ENCODE data around the gene KRT1. TPM values are rescaled to one million over a fixed set of nuclear protein-coding genes. Genes with fewer than 3 reads are reported as not detected.

Gene KRT1
- total and polyA plus RNA-seq, 2 donors (not counting 1 experiment from before 2014, with no cell fraction given): not detected

- H3K27me3 ChIP-seq (ENCODE audit: control insufficient read depth, insufficient read depth, low read length): peaks cover 2% of the 10 kb centered on the region
- no peak for DNase-seq (ENCODE audit: low read depth in 2 of 2)
- no peaks in the 10 kb centered on the region for H3K9me3 ChIP-seq (ENCODE audit: control insufficient read depth, insufficient read depth, low read depth, low read length)
- TF ChIP-seq CTCF (conservative IDR thresholded peaks at IDR 0.05 in 1 of 2, IDR thresholded peaks at IDR 0.05 in 1 of 2; ENCODE audit: low read depth in 1 of 2, low read length in 2 of 2) (no peak), EZH2 (IDR thresholded peaks at IDR 0.05; ENCODE audit: low read length, missing control alignments) (no peak)
- no peak overlapping the region for H3K9ac ChIP-seq (ENCODE audit: insufficient read depth, low read length)
- no peak overlapping the region for H3K4me3 ChIP-seq (replicated peaks in 1 of 4; ENCODE audit: control extremely low read depth in 1 of 4, insufficient read depth in 1 of 4, low read depth in 3 of 4, low read length in 4 of 4)
- no peak overlapping the region for H3K27ac ChIP-seq (ENCODE audit: insufficient read depth, low read length)
- H3K4me1 ChIP-seq (ENCODE audit: control insufficient read depth, extremely low read depth, insufficient read depth, low read length): no peaks in the 10 kb centered on the region
- no peaks in the 10 kb centered on the region for H3K36me3 ChIP-seq (ENCODE audit: control insufficient read depth, insufficient read depth, low read length)
- H3K4me2 ChIP-seq (ENCODE audit: extremely low read depth, insufficient read depth, low read length): no peak overlapping the region
- H4K20me1 ChIP-seq (ENCODE audit: control insufficient read depth, extremely low read depth, insufficient read depth, low read length): no peaks in the 10 kb centered on the region
- no peaks in the 10 kb centered on the region for H3K79me2 ChIP-seq (ENCODE audit: control insufficient read depth, insufficient read depth, low read length)
- no peak overlapping the region for H2AFZ ChIP-seq (ENCODE audit: low read length)
Measured at GRCh38 chr12:52666471-52666870, 13.7 kb downstream of the KRT1 start.

GRCh38 chr12:52663420-52663819 is 16.8 kb downstream of the KRT1 start:
- Histone ChIP-seq H3K36me3 (ENCODE audit: control insufficient read depth, insufficient read depth, low read length) (no peaks in the 10 kb centered on the region), H2AFZ (ENCODE audit: low read length) (no peak overlapping the region), H3K4me2 (ENCODE audit: extremely low read depth, insufficient read depth, low read length) (no peak overlapping the region), H3K4me3 (replicated peaks in 1 of 4; ENCODE audit: control extremely low read depth in 1 of 4, insufficient read depth in 1 of 4, low read depth in 3 of 4, low read length in 4 of 4) (no peak overlapping the region), H4K20me1 (ENCODE audit: control insufficient read depth, extremely low read depth, insufficient read depth, low read length) (no peaks in the 10 kb centered on the region), H3K9me3 (ENCODE audit: control insufficient read depth, insufficient read depth, low read depth, low read length) (no peaks in the 10 kb centered on the region), H3K9ac (ENCODE audit: insufficient read depth, low read length) (no peak overlapping the region), H3K27me3 (ENCODE audit: control insufficient read depth, insufficient read depth, low read length) (no peaks in the 10 kb centered on the region), H3K79me2 (ENCODE audit: control insufficient read depth, insufficient read depth, low read length) (no peaks in the 10 kb centered on the region), H3K4me1 (ENCODE audit: control insufficient read depth, extremely low read depth, insufficient read depth, low read length) (no peaks in the 10 kb centered on the region), H3K27ac (ENCODE audit: insufficient read depth, low read length) (no peak overlapping the region)
- TF ChIP-seq CTCF (conservative IDR thresholded peaks at IDR 0.05 in 1 of 2, IDR thresholded peaks at IDR 0.05 in 1 of 2; ENCODE audit: low read depth in 1 of 2, low read length in 2 of 2) (no peak), EZH2 (IDR thresholded peaks at IDR 0.05; ENCODE audit: low read length, missing control alignments) (no peak)
- DNase-seq (ENCODE audit: low read depth in 2 of 2): no peak

- no peaks in the 10 kb centered on the region for H3K36me3 ChIP-seq (ENCODE audit: control insufficient read depth, insufficient read depth, low read length)
- no peak overlapping the region for H3K27ac ChIP-seq (ENCODE audit: insufficient read depth, low read length)
- no peaks in the 10 kb centered on the region for H3K27me3 ChIP-seq (ENCODE audit: control insufficient read depth, insufficient read depth, low read length)
- no peaks in the 10 kb centered on the region for H3K9me3 ChIP-seq (ENCODE audit: control insufficient read depth, insufficient read depth, low read depth, low read length)
- H3K4me2 ChIP-seq (ENCODE audit: extremely low read depth, insufficient read depth, low read length): no peak overlapping the region
- DNase-seq (ENCODE audit: low read depth in 2 of 2): no peak
- no peaks in the 10 kb centered on the region for H3K79me2 ChIP-seq (ENCODE audit: control insufficient read depth, insufficient read depth, low read length)
- H3K4me1 ChIP-seq (ENCODE audit: control insufficient read depth, extremely low read depth, insufficient read depth, low read length): no peaks in the 10 kb centered on the region
- H3K4me3 ChIP-seq (replicated peaks in 1 of 4; ENCODE audit: control extremely low read depth in 1 of 4, insufficient read depth in 1 of 4, low read depth in 3 of 4, low read length in 4 of 4): no peak overlapping the region
- TF ChIP-seq CTCF (conservative IDR thresholded peaks at IDR 0.05 in 1 of 2, IDR thresholded peaks at IDR 0.05 in 1 of 2; ENCODE audit: low read depth in 1 of 2, low read length in 2 of 2) (no peak), EZH2 (IDR thresholded peaks at IDR 0.05; ENCODE audit: low read length, missing control alignments) (no peak)
- no peak overlapping the region for H3K9ac ChIP-seq (ENCODE audit: insufficient read depth, low read length)
- H4K20me1 ChIP-seq (ENCODE audit: control insufficient read depth, extremely low read depth, insufficient read depth, low read length): no peaks in the 10 kb centered on the region
- H2AFZ ChIP-seq (ENCODE audit: low read length): no peak overlapping the region
Measured at GRCh38 chr12:52662918-52663229, 17.3 kb downstream of the KRT1 start.

All from fibroblast of lung (primary cell).